Adrenal gland (tissue), 5 donors: ENCODE data around the gene TGFBR2.

Experiments used
- CTCF ChIP-seq, 6 experiments: fragments of 450-650 bp in 4 of 6; fragments of 200-600 bp in 2 of 6; sonication (generic) in 1 of 6; IDR thresholded peaks; 1 replicate in 5 of 6; 2 replicates in 1 of 6; pipeline versions ENCODE4 v1.5.1 to v1.8.0; 2016 to 2021; ENCODE audit warnings: antibody characterized with exemption in 6 of 6, mild to moderate bottlenecking in 2 of 6, moderate library complexity in 1 of 6
- POLR2A ChIP-seq, 2 donors: fragments of 450-650 bp; IDR thresholded peaks; one replicate each; pipeline ENCODE4 v1.6.1; 2017; ENCODE audit warnings: antibody characterized with exemption in 2 of 2, mild to moderate bottlenecking in 2 of 2, moderate library complexity in 1 of 2
- donor health status: DM: no; HTN: no; CAD: no.

DNA sequence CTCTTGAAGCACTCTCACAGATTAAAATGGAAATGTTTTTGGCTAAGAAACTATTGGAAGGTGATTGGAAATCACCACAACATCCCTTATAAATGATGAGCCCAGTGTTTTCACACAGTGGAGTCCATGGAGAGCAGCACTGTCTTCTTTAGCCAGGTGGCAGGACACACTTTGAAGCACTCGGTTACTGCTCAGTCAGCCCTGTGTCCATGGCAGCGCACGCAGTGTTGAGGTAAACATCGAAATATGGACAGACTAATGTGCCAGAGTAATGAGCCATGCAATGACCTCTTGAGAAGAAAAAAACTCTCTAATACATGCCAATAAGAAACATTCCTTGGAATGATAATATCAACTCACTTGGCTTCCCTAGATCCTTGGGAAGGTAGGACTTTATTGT is 66.6 kb downstream of the TGFBR2 start:
- TF ChIP-seq POLR2A (IDR thresholded peaks at IDR 0.05) = no peak
- no peak for TF ChIP-seq CTCF (IDR thresholded peaks at IDR 0.05)
